ENCODE measurements around the gene PIWIL4.
"Not testable (repeated sequence)": the region's sequence is repeated elsewhere in the genome, so short reads cannot be mapped to it uniquely, and the experiment has no call there.

Gene PIWIL4

GRCh38 chr11:94563176-94563847, 3.9 kb upstream of the PIWIL4 start:
- in situ Hi-C loops (cut with HindIII; ENCODE audit: low sequenced_read_pairs): no loop called here
- no peak for DNase-seq (ENCODE audit: low read depth)
- no peak overlapping the region for H3K4me3 ChIP-seq (ENCODE audit: low read depth, low read length)
- peak; percentile 36 for TF ChIP-seq CTCF (IDR thresholded peaks at IDR 0.05; ENCODE audit: low read depth, low read length, missing control alignments)

DNA sequence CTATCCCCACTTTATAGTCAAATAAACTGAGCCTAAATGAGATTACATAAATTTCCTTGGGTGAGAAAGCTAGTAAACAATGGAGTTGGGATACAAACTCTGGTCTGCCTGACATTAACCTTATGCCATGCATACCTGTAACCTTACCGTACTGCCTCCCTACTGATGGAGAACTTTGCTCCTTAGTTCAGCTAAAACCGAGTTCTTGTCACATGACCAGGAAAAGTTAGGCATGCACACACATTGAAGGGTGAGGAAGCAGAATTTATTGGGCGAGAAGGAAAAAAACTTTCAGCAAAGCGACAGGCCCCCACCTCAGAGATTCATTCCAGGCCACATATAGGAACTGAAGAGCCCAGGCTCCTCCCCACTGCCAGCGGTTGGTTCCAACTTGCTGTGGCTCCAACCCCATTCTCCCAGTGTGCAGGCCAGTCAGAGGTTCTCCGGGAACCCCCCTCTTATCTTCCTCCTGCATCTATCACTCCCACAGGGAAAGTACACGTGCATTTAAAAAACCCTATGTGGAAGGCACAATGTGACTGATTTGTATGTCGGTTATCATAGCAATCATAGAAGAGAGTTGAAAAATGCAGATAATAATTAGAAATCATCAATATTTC, 3.2 kb upstream of the PIWIL4 start:
- DNase-seq (ENCODE audit: low read depth): no peak
- H3K4me3 ChIP-seq (ENCODE audit: low read depth, low read length): no peak overlapping the region
- in situ Hi-C loops (cut with HindIII; ENCODE audit: low sequenced_read_pairs): no loop called here
- no peak for TF ChIP-seq CTCF (IDR thresholded peaks at IDR 0.05; ENCODE audit: low read depth, low read length, missing control alignments)

DNA sequence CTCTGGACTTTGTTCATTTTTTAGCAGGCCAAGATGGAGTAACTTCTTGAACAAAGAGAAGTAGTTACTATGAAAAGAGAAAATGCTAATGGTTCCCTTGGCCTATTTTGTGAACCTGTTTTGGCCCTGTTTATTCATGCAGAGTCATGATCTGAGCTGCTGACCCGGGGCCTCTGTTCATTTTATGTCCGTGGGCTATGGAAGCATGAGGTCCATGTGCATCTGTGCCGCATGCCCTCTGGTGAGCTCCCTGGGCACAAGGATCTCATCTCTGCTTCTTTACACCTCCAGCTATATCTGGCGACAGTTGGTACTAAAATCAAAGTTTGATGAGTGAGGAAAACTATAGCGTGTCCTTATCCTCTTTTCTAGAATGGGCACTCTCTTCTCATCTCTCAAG, 1.0 kb downstream of the PIWIL4 start:
- H3K4me3 ChIP-seq (ENCODE audit: low read depth, low read length): no peak overlapping the region
- in situ Hi-C loops (cut with HindIII; ENCODE audit: low sequenced_read_pairs): no loop called here
- DNase-seq (ENCODE audit: low read depth): no peak
- TF ChIP-seq CTCF (IDR thresholded peaks at IDR 0.05; ENCODE audit: low read depth, low read length, missing control alignments): no peak

DNA sequence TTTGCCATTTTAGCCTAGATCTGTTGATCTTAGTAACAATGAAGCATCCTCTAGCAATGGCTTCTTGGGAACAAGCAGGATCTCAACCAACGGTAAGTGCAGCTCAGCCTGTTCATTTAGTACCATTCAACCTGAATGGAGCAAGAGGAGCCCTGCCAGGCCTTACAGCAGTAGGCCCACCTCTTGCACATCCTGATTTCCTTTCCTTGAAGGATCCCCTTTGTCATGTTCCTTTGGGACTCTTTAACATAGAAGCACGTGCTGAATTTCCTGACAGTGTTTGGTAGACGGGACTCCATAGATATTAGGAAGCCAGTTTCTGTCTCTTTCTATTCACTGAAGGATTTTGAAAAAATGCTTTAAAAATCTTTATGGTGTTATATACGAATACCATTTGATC, 1.5 kb downstream of the PIWIL4 start:
- in situ Hi-C loops (cut with HindIII; ENCODE audit: low sequenced_read_pairs): no loop called here
- no peak overlapping the region for H3K4me3 ChIP-seq (ENCODE audit: low read depth, low read length)
- no peak for DNase-seq (ENCODE audit: low read depth)
- TF ChIP-seq CTCF (IDR thresholded peaks at IDR 0.05; ENCODE audit: low read depth, low read length, missing control alignments): no peak

DNA sequence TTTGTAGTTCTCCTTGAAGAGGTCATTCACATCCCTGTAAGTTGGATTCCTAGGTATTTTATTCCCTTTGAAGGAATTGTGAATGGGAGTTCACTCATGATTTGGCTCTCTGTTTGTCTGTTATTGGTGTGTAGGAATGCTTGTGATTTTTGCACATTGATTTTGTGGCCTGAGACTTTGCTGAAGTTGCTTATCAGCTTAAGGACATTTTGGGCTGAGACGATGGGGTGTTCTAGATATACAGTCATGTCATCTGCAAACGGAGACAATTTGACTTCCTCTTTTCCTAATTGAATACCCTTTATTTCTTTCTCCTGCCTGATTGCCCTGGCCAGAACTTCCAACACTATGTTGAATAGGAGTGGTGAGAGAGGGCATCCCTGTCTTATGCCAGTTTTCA, 5.8 kb downstream of the PIWIL4 start:
- H3K4me3 ChIP-seq (ENCODE audit: low read depth, low read length); in situ Hi-C loops (cut with HindIII; ENCODE audit: low sequenced_read_pairs); DNase-seq (ENCODE audit: low read depth): not testable (repeated sequence)

GRCh38 chr11:94574193-94574961, 7.2 kb downstream of the PIWIL4 start:
- DNase-seq (ENCODE audit: low read depth): no peak
- in situ Hi-C loops (cut with HindIII; ENCODE audit: low sequenced_read_pairs): no loop called here
- TF ChIP-seq CTCF (IDR thresholded peaks at IDR 0.05; ENCODE audit: low read depth, low read length, missing control alignments): no peak
- H3K4me3 ChIP-seq (ENCODE audit: low read depth, low read length): no peak overlapping the region

DNA sequence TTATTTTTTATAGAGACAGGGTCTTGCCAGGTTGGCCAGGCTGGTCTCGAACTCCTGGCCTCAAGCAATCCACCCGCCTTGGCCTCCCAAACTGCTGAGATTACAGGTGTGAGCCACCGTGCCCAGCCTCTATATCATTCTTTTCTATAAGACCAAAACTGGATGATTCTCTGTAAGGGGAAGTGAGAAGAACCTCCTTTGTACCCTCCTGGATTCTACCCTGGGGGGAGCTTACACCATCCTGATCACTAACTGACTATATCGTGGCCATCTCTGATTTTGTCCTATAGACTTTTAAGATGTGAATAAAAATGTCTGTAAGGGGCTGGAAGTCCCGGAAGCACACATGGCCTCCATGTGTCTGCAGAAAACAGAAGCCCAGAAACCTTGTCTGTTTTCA, 9.1 kb downstream of the PIWIL4 start:
- DNase-seq (ENCODE audit: low read depth): no peak
- in situ Hi-C loops (cut with HindIII; ENCODE audit: low sequenced_read_pairs): no loop called here
- no peak overlapping the region for H3K4me3 ChIP-seq (ENCODE audit: low read depth, low read length)
- TF ChIP-seq CTCF (IDR thresholded peaks at IDR 0.05; ENCODE audit: low read depth, low read length, missing control alignments): no peak
